CD4-positive, alpha-beta T cell treated with Interleukin-4 for 4 hours (primary cell): Measurements from ENCODE around the gene TTC31.

ENCODE experiments used
- DNase-seq: peaks from one replicate; pipeline ENCODE4 v3.0.0-alpha.2; 2020

The TTC31 gene

GRCh38 chr2:74488643-74489481, 6.0 kb downstream of the TTC31 start:
- DNase-seq = no peak

DNA sequence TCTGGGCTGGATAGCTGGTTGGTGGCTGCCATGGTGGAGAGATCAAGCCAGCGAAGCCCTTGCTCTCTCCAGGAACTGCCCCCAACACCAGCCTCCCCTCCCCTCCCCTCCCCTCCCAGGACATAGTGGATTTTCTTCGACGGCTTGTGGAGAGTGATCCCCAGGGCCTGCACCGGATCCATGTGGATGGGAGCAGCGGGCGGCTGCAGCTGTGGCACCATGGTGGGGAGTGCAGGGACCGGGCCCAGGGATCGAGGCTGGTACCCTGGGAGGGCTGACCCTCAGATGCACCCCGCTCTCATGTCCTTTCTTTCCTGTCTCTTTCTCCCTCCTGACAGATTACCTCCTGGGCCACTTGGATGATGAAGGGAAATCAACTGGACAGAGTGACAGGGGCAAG, 7.0 kb downstream of the TTC31 start:
- no peak for DNase-seq

DNA sequence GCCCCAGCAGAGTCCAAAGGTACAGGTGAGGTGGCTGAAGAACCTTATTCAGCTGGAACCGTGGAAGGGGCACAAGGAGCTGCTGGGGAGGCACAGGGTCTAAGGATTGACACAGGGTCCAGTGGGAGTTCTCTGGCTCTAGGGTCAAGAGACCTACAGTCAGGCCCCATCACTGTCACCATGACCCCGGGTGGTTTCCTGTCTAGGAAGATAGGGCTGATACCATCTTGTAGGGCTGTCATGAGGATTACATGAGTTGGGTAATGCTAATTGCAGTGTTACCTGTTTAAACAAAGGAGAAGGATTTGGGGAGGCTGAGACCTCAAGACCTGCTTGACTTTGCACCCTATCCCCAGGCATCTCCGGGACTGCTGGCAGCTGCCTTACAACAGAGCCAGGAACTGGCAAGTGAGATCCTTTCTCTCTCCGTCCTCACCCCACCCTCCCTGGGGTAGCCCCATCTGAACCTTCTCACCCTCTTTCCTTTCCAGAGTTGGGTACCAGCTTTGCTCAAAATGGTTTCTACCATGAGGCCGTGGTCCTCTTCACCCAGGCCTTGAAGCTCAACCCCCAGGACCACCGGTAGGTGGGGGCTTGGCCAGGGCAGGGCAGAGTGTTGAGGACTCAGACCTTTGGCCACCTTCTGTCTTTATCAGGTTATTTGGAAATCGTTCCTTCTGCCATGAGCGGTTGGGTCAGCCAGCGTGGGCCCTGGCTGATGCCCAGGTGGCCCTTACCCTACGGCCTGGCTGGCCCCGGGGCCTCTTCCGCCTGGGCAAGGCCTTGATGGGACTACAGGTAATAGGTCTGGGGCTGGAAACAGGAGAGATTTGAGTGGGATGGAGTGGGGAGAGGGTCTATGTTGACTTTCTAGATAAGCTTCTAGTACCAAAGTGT, 9.0 kb downstream of the TTC31 start:
- no peak for DNase-seq

GRCh38 chr2:74493546-74493945, 10.7 kb downstream of the TTC31 start:
- no peak for DNase-seq

DNA sequence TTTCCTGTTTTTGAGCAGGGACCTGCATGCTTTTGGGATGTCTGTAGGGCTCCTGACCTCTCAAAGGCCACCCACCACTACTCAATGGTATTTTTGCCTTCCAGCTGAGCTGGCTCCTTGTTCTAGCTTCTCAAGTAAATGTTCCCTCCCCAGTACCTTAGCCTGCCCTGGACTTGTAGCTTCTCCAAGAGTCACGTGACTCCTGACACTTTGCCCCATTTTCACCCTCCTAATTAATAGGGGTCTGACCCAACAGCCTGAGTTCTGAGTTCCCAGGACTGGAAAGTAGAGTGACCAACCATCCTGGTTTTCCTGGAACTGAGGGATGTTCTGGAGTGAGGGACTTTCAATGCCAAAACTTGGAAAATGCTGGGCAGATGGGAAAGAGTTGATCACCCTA, 12.6 kb downstream of the TTC31 start:
- no peak for DNase-seq

- no peak for DNase-seq
Measured at GRCh38 chr2:74496997-74497776, 14.3 kb downstream of the TTC31 start.

DNA sequence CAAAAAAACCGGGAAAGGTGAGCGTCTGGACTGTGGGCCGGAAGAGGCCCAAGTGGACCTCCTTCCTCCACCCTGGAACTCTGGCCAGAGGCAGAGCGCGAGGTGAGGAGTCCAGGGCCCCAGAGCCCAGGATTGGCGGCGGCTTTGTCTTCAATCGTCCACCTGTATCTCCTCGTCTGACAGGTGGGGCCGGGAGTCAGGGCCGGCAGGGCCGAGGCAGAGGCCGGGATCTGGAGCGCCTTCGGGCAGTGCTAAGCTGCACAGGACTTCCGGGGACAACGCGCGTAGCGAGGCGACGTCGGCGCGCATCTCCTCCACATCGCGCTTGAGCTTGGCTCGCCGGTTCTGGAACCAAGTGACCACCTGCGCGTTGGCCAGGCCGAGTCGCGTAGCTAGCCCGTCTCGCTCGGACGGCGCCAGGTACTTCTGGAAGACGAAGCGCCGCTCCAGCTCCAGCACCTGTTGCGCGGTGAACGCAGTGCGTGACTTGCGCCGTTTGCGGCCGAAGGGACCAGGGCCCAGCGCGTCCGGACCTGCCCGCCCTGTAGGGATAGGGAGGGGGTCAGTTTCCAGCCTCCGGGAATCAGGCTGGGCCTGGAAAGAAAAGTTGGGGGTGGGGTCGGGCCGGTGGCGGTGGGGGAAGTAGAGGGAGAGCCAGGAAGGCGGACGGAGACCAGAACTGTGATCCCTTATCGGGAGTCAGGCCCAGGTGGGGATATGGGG, 15.1 kb downstream of the TTC31 start:
- no peak for DNase-seq

- peak; percentile 40 for DNase-seq
Measured at GRCh38 chr2:74498500-74499266, 15.8 kb downstream of the TTC31 start.

DNA sequence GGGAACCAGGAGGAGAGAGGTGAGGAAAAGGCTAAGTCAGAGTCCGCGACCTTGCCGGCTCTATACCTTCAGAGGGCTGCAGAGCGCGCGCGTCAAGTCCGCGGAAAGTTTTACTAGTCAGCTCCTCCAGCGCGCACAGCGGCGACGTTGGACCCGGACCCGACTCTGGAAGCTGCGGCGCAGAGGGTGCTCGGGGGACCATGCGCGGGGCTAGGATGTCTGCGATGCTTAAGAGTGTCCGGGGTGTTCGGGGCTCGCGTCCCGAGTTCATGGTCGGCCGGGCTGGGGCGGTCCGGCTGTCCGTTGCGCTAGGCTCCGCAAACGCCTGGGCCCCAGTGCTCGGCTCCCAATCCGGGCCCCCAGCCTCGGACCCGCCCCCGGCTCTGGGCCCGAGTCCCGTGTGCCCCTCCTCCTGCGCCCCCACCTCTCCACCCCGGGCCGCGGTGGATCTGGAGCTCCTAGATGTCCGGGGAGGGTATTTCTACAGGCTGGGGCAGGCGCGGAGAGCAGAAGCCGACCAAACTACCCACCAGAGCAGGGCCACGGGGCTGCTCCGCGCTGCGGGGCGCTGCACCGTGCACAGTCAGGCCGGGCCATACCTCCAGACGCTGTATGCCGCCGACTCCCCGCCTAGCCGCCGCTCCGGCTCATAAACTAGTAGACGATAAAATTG, 16.5 kb downstream of the TTC31 start, which contains the start of gene LBX2:
Gene LBX2 (minus strand): TSS at position 337 of the 673 bp plus-strand sequence. CDS start 66 bp downstream, at position 271.
- no peak for DNase-seq

DNA sequence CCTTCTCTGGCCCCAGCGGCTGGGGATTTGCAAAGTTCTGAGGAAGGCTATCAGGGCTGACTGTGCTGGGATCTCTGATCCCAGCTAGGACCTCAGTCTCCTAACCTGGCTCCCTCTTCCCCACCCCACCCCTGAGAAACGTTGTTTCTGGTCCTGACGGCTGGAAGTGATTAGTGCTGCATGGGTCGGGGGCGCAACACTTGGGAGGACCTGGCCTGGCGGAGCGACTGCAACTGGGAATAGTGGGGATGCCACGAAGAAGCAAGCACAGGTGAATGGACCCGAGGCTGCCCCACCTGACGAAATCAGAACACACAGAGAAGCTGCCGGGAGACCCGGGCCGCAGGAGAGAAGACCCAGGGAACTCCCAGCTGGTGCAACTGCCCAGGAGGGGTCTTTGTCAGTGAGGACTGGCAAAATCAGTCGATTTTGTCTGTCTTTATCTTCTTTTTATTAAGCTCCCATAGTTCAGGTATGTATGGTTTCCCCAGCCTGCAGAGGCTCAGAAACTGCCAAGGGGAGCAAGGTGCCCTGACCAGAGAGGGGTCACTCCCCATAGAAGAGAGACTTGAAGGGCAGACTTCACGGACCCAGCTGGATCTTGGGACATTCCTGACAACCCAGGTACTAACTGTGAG, 17.2 kb downstream of the TTC31 start:
- DNase-seq = no peak

DNA sequence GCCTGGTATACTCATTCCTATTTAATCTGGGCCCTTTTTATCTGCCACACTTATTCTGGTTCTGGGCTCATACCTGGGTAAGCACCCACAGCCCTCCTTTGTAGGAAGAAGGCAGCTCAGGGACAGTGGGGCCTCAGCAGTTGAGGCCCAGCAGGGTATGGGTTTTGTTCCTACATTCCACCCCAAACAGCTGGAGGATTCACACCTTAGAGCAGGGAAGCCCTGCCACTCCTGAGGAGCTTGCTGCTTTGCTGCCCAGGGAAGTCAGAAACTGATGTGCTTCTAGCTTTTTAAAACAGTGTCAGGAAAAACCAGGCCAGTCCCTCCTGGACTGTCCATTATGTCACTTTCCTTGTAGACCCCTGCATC, 17.7 kb downstream of the TTC31 start:
- DNase-seq = no peak

DNA sequence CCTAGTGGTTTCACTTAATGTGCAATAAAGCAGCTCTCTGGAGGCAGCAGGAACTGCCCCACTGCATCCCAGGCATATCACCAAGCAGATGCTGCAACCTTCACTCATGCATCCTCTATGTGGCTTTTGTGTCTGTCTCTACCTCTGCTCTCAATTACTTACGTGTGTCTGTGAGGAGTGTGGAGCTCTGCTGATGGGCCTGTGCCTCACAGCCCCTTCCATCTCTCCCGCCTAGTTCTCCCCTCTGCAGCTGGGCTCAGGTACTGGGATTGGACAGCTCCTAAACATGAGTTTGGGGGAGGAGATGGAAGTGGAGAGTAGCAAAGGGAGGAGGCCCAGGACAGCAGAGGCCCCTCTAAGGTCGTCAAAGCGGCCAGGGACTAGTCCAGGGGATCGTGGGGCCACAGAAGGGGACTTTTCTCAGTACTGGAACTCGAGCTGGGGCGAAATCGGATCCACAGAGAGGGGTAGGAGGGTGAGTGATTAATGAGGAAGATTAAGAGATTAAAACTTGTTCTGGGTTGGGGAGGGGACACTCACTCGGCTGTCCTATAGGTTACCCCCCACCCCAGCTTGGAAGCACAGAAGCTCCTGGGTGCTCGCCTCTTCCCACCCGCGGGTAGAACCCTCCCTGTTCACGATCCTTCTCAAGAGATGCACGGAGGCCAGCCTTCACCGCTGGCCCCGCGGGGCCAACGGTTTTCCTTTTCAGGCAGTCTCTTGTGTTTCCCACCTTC, 18.6 kb downstream of the TTC31 start:
- no peak for DNase-seq

- DNase-seq = no peak
Measured at GRCh38 chr2:74502147-74502719, 19.4 kb downstream of the TTC31 start.

- DNase-seq = peak; percentile 55
Measured at GRCh38 chr2:74502720-74503505, 20.0 kb downstream of the TTC31 start.

- no peak for DNase-seq
Measured at GRCh38 chr2:74503506-74504475, 20.9 kb downstream of the TTC31 start.

- no peak for DNase-seq
Measured at GRCh38 chr2:74504591-74504990, 21.7 kb downstream of the TTC31 start.
